Breast epithelium (tissue), 3 donors: ENCODE results near the gene ZNF552.
"Not testable (repeated sequence)": the region's sequence is repeated elsewhere in the genome, so short reads cannot be mapped to it uniquely, and the experiment has no call there.

Source experiments
- POLR2A ChIP-seq: fragments of 450-650 bp; IDR thresholded peaks from one replicate; pipeline ENCODE4 v1.6.1; 2016; ENCODE audit warnings: antibody characterized with exemption, mild to moderate bottlenecking, moderate library complexity
- POLR2AphosphoS5 ChIP-seq, 3 donors: sonication (generic); formaldehyde crosslinking; IDR thresholded peaks; one replicate each; pipeline ENCODE4 v1.6.1; 2017; ENCODE audit warnings: antibody characterized with exemption in 3 of 3
- TF ChIP-seq, protein P1 (sequence below), 3 donors: fragments of 450-650 bp; IDR thresholded peaks; one replicate each; pipeline ENCODE4 v1.5.1; 2016 to 2017; ENCODE audit warnings: antibody characterized with exemption in 3 of 3, mild to moderate bottlenecking in 3 of 3, moderate library complexity in 3 of 3

DNA sequence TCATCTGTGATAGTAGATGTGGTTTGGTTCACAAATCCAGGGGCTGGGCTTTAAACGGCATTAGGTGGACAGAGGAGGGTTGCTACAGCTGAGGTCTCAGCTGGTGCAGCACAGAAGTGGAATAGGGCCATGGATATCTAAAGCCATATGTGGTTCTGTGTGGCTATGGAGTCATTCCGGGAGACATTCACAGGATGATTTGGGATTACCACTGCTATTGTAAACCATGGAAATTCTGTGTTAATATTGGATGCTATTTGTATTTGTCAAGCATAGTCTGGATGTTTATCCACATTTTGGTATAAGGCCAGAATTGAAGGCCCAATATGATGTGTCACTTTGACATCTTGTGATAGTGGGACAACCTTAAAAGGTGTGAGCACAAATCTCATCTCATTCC is 8.4 kb upstream of the ZNF552 start:
- TF ChIP-seq, protein P1, sequence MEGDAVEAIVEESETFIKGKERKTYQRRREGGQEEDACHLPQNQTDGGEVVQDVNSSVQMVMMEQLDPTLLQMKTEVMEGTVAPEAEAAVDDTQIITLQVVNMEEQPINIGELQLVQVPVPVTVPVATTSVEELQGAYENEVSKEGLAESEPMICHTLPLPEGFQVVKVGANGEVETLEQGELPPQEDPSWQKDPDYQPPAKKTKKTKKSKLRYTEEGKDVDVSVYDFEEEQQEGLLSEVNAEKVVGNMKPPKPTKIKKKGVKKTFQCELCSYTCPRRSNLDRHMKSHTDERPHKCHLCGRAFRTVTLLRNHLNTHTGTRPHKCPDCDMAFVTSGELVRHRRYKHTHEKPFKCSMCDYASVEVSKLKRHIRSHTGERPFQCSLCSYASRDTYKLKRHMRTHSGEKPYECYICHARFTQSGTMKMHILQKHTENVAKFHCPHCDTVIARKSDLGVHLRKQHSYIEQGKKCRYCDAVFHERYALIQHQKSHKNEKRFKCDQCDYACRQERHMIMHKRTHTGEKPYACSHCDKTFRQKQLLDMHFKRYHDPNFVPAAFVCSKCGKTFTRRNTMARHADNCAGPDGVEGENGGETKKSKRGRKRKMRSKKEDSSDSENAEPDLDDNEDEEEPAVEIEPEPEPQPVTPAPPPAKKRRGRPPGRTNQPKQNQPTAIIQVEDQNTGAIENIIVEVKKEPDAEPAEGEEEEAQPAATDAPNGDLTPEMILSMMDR (IDR thresholded peaks at IDR 0.05): not testable (repeated sequence)
- TF ChIP-seq POLR2A; POLR2AphosphoS5 (IDR thresholded peaks at IDR 0.05): not testable (repeated sequence)
